NOMO-1 treated with DMSO at 0.1 percent for 48 hours (cell line): ENCODE results near the gene UPF3A.
"Not testable (repeated sequence)": the region's sequence is repeated elsewhere in the genome, so short reads cannot be mapped to it uniquely, and the experiment has no call there.

Experiments used
- DNase-seq: peaks from one replicate; lab custom pipeline; 2025; ENCODE audit not compliant: unreplicated experiment; lab: John Stamatoyannopoulos, UW

Gene UPF3A, protein sequence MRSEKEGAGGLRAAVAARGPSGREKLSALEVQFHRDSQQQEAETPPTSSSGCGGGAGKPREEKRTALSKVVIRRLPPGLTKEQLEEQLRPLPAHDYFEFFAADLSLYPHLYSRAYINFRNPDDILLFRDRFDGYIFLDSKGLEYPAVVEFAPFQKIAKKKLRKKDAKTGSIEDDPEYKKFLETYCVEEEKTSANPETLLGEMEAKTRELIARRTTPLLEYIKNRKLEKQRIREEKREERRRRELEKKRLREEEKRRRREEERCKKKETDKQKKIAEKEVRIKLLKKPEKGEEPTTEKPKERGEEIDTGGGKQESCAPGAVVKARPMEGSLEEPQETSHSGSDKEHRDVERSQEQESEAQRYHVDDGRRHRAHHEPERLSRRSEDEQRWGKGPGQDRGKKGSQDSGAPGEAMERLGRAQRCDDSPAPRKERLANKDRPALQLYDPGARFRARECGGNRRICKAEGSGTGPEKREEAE

DNA sequence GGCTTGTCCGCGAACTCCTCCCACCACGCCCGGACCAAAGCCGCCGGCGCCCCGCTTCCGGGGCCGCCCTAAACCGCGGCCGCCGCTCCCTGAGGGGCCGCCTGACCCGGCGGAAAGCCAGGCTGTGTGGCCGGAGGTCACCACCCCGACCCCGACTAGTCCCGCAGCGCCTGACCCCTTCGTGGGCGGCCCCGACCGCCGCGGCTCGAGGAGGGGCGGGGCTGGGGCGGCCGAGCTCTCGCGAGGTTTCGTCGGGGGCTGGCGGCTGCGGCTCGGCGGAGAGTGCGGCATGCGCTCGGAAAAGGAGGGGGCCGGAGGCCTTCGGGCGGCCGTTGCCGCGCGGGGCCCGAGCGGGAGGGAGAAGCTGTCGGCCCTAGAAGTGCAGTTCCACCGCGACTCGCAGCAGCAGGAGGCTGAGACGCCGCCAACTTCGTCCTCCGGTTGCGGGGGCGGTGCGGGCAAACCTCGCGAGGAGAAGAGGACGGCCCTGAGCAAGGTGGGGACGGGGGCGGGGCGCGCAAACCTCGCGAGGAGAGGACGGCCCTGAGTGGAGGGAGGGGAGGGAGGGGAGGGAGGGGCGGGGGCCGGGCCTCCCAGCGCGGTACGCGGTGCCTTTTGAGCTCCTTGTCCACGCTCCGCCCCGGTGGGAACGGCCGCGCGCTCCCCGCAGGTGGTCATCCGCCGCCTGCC, at the start of gene UPF3A:
Gene UPF3A, plus strand, starts transcription at position 251 of the 690 bp plus-strand sequence. Its CDS starts 39 bp downstream, at position 290.
- peak; percentile 71 for DNase-seq

DNA sequence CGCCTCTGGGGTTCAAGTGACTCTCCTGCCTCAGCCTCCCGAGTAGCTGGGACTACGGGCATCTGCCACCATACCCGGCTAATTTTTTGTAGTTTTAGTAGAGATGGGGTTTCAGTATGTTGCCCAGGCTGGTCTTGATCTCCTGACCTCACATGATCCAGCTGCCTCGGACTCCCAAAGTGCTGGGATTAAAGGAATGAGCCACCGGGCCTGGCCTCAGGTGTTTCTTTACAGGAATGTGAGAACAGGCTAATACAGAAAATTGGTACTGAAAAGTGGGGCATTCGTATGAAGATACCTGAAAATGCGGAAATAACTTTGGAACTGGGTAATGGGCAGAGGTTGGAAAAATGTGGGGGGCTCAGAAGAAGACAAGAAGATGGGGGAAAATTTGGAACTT, 49.5 kb upstream of the UPF3A start:
- no peak for DNase-seq

DNA sequence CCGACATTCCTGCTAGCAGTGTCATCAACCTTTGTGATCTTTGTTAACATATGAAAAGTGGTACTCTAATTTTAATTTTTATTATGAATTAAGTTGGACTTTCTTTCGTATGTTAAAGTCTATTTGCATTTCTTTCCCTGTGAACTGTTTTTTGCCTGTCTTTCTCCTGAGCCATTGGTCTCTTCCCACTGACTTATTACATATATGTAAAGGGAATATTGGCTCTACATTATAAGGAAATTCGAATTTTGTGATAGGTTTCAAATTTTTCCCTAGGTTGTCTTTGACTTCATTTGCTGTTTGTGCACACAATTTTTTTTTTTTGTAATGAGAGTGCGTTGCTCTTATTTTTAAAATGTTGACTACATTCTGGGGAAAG, 47.1 kb upstream of the UPF3A start:
- DNase-seq = no peak

DNA sequence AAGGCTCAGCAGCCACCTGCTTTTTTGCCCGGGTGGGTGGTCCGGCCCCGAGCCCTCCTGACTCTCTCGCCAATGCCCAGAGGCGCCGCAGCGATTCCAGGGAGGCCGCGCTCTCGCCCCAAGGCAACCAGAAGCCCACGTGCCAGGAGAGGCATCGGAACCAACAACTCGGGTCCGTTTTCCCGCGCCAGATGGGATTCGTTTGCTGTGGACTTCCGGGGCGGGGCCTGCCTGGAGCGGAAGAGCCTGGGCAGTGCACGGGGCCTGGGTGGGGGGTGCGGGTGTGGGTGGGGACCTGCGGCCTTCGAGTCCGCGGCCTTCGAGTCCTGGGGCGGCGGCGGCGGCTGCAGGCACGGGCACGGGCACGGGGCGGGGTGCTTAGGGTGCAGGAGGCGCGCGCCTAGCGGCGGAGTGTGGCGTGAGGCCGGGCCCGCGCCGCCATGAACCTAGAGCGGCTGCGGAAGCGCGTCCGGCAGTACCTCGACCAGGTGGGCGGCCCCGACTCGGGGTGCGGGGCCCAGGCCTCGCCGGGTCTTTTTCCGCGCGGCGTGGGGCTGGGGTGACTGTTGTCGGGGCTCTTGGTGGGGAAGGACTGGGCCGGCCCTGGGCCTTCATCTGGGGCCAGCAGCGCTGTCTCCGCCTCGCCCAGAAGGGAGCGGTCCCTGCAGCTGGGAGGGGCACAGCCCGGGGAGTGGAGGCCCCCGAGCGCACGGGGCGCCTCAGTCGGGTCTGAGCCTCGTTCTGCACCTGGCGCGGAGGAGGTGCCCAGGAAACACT, 46.6 kb upstream of the UPF3A start, which contains the start of gene CDC16:
Gene CDC16, plus strand, starts transcription at position 253 of the 777 bp plus-strand sequence. Its CDS starts 188 bp downstream, at position 441.
- peak; percentile 83 for DNase-seq

- DNase-seq = no peak
These were observed 45.7 kb upstream of the UPF3A start for GRCh38 chr13:114235697-114236096.

GRCh38 chr13:114236227-114236626, 45.2 kb upstream of the UPF3A start:
- no peak for DNase-seq

- no peak for DNase-seq
These were observed 43.8 kb upstream of the UPF3A start for GRCh38 chr13:114237415-114238112.

DNA sequence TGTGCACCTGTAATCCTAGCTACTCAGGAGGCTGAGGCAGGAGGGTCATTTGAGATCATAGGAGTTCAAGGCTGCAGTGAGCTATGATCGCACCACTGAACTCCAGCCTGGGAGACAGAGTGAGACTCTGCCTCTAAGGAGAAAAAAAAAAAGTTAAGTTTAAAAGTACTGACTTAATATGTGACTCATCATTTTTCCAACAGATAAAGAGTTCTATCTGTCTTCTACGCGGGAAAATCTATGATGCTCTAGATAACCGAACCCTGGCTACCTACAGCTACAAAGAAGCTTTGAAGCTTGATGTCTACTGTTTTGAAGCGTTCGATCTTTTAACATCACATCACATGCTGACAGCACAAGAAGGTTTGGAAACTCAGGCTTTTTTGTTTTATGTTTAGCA, 39.5 kb upstream of the UPF3A start:
- DNase-seq = no peak

DNA sequence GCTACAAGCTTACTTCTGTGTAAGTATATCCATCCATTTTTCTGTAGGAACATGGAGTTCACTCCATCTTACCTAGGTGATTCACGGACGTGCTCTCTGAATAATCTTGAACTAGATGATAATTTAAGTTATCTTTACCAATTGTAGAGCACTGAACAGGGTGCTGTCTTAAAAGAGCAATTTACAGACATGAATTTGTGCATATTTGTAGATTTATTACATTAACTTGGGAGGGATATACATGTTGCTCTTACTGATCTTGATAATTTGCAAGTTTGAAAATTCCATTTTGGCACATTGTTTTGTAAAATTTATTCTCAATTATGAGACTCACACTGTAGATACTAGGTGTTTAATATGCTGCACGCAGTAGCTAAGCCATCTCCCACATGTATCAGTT, 37.4 kb upstream of the UPF3A start:
- no peak for DNase-seq

GRCh38 chr13:114244637-114245036, 36.8 kb upstream of the UPF3A start:
- no peak for DNase-seq

GRCh38 chr13:114248011-114248410, 33.4 kb upstream of the UPF3A start:
- DNase-seq = no peak

DNA sequence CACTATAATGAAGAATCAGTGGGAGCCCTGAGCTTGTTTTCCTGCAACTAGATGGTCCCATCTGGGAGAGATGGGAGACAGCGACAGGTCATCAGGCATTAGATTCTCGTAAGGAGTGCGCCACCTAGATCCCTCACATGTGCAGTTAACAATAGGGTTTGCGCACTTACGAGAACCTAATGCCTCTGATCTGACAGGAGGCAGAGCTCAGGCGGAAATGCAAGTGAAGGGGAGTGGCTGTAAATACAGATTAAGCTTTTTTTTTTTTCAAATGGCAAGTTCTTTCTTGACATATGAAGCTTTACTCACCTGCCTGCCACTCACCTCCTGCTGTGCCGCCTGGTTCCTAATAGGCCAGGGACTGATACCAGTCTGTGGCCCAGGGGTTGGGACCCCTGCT, 32.3 kb upstream of the UPF3A start:
- no peak for DNase-seq

GRCh38 chr13:114251639-114252440, 29.6 kb upstream of the UPF3A start:
- not testable (repeated sequence) for DNase-seq

GRCh38 chr13:114256547-114256946, 24.9 kb upstream of the UPF3A start:
- peak; percentile 33 for DNase-seq

DNA sequence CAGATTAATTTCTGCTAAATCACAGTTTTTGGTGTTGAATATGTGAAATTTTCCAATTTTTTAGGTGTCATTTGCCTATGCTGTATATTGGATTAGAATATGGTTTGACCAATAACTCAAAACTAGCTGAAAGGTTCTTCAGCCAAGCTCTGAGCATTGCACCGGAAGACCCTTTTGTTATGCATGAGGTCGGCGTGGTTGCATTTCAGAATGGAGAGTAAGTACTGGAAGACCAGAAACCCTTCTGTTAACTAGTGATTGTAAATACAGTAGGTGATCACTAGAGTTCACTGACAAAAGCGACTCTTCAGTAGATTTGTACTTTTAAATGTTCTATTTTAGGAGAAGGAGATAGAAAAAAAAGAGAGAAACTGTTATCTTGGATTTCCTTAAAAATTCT, 24.4 kb upstream of the UPF3A start:
- no peak for DNase-seq

- no peak for DNase-seq
These were observed 22.8 kb upstream of the UPF3A start for GRCh38 chr13:114258589-114258988.

GRCh38 chr13:114259374-114259773, 22.0 kb upstream of the UPF3A start:
- no peak for DNase-seq

GRCh38 chr13:114259974-114260373, 21.4 kb upstream of the UPF3A start:
- DNase-seq = no peak

GRCh38 chr13:114260814-114261213, 20.6 kb upstream of the UPF3A start:
- no peak for DNase-seq
